K562 (cell line): ENCODE data around the gene CATSPER1. TPM values are rescaled to one million over a fixed set of nuclear protein-coding genes. Genes with fewer than 3 reads are reported as not detected.

Experiments
- ATAC-seq: fragments of 200-7000 bp; cut with Tn5 transposase; 3 replicates; pipeline ENCODE4 v1.9.1; 2020; ENCODE audit warnings: moderate library complexity
- BruUV-seq: library from RNA; stranded (reverse); fragments of 400-500 nt; replicated peaks from 2 replicates; lab custom pipeline; 2021; lab: Mats Ljungman, UMichigan
- CTCF ChIA-PET: fragments of 300-600 bp; formaldehyde crosslinking; extraction: SDS; loops from one replicate; lab custom pipeline; 2021; ENCODE audit warnings: low intra/inter-chr PET ratio; lab: Yijun Ruan, JAX
- POLR2A ChIA-PET: fragments of 300-600, 350-650 bp; sonication (Branson Sonifier 250); formaldehyde crosslinking; extraction: SDS; loops from one replicate; lab custom pipeline; 2021; ENCODE audit warnings: antibody characterized with exemption, inconsistent platforms; lab: Yijun Ruan, JAX
- DNase-seq, 4 experiments: peaks; one replicate each; pipeline versions ENCODE4 v3.0.0 to v3.0.0-alpha.2; 2011 to 2018; ENCODE audit warnings: low spot score in 3 of 4, mixed read lengths in 3 of 4; ENCODE audit errors: extremely low read depth in 1 of 4
- FAIRE-seq: peaks from 2 replicates; lab custom pipeline; 2011; peaks lifted over from hg19 to GRCh38; lab: Jason Lieb, UNC
- H2AFZ ChIP-seq: 2 replicates; pipeline ENCODE4 v1.6.0; 2011; ENCODE audit warnings: low read depth, low read length, control low read depth, inconsistent platforms
- H3K27ac ChIP-seq: fragments of 200-600 bp; 3 replicates; pipeline ENCODE4 v1.8.0; 2011; ENCODE audit warnings: low read depth, mild to moderate bottlenecking, control low read depth, inconsistent platforms, low read length, moderate library complexity, mixed read lengths; ENCODE audit errors: extremely low read depth
- H3K27me3 ChIP-seq, 2 experiments: fragments of 300-600 bp in 1 of 2; 2 replicates in 1 of 2; 3 replicates in 1 of 2; pipeline versions ENCODE4 v1.6.0 to v1.8.0; 2011; ENCODE audit warnings: inconsistent platforms in 2 of 2, low read length in 2 of 2, mild to moderate bottlenecking in 1 of 2, mixed read lengths in 1 of 2, moderate library complexity in 1 of 2; ENCODE audit not compliant: control insufficient read depth in 2 of 2, insufficient read depth in 2 of 2
- H3K36me3 ChIP-seq: fragments of 300-600 bp; 3 replicates; pipeline ENCODE4 v1.8.0; 2011; ENCODE audit warnings: mild to moderate bottlenecking, low read length, inconsistent platforms; ENCODE audit not compliant: control insufficient read depth, insufficient read depth
- H3K4me1 ChIP-seq, 2 experiments: fragments of 200-600 bp in 1 of 2; replicated peaks in 1 of 2; 2 replicates in 1 of 2; 3 replicates in 1 of 2; pipeline versions ENCODE4 v1.5.1 to v1.8.0; 2011; ENCODE audit warnings: inconsistent platforms in 2 of 2, low read length in 2 of 2, mild to moderate bottlenecking in 1 of 2, mixed read lengths in 1 of 2, moderate library complexity in 1 of 2; ENCODE audit not compliant: control insufficient read depth in 2 of 2, insufficient read depth in 2 of 2
- H3K4me2 ChIP-seq: 2 replicates; pipeline ENCODE4 v1.6.1; 2011; ENCODE audit warnings: low read length, control low read depth, inconsistent platforms, mixed read lengths; ENCODE audit not compliant: insufficient read depth
- H3K4me3 ChIP-seq: fragments of 200-600 bp; sonication (generic), shearing (Covaris generic); 2 replicates; pipeline ENCODE4 v1.5.1; 2016; ENCODE audit warnings: control low read depth, inconsistent platforms
- H3K79me2 ChIP-seq: fragments of 200-600 bp; 3 replicates; pipeline ENCODE4 v1.8.0; 2011; ENCODE audit warnings: low read length, inconsistent platforms; ENCODE audit not compliant: control insufficient read depth, insufficient read depth
- H3K9ac ChIP-seq, 2 experiments: 2 replicates each; pipeline versions ENCODE4 v1.6.0 to v1.6.1; 2011; ENCODE audit warnings: low read depth in 2 of 2, low read length in 2 of 2, control low read depth in 1 of 2, inconsistent platforms in 1 of 2, mild to moderate bottlenecking in 1 of 2, mixed read lengths in 1 of 2; ENCODE audit not compliant: insufficient read depth in 1 of 2
- H3K9me1 ChIP-seq: one replicate; pipeline ENCODE4 v1.6.0; 2011; ENCODE audit warnings: inconsistent platforms, mild to moderate bottlenecking, low read length, moderate library complexity; ENCODE audit not compliant: control insufficient read depth, insufficient read depth
- H3K9me3 ChIP-seq: replicated peaks from 2 replicates; pipeline ENCODE4 v1.5.1; 2011; ENCODE audit warnings: low read depth, low read length, inconsistent platforms; ENCODE audit not compliant: control insufficient read depth, insufficient read depth
- H4K20me1 ChIP-seq: replicated peaks from 2 replicates; pipeline ENCODE4 v1.6.1; 2011; ENCODE audit warnings: low read length, inconsistent platforms, mixed read lengths; ENCODE audit not compliant: control insufficient read depth, insufficient read depth
- ARID1B ChIP-seq: fragments of 450-650 bp; IDR thresholded peaks from 2 replicates; pipeline ENCODE4 v1.6.1; 2016; ENCODE audit warnings: antibody characterized with exemption, mild to moderate bottlenecking, inconsistent platforms
- CBFA2T2 ChIP-seq: fragments of 450-650 bp; conservative IDR thresholded peaks from 2 replicates; pipeline ENCODE4 v1.6.1; 2017; ENCODE audit warnings: mild to moderate bottlenecking
- CBFA2T3 ChIP-seq: fragments of 450-650 bp; IDR thresholded peaks from 2 replicates; pipeline ENCODE4 v1.6.1; 2017
- EGR1 ChIP-seq: fragments of 450-650 bp; conservative IDR thresholded peaks from 2 replicates; pipeline ENCODE4 v1.6.1; 2017; ENCODE audit warnings: mild to moderate bottlenecking
- EHMT2 ChIP-seq: fragments of 450-650 bp; IDR thresholded peaks from 2 replicates; pipeline ENCODE4 v1.6.1; 2018; ENCODE audit warnings: antibody characterized with exemption
- HNRNPH1 ChIP-seq: fragments of 200-400 bp; formaldehyde crosslinking; optimal IDR thresholded peaks from 2 replicates; pipeline ENCODE3; 2017; ENCODE audit warnings: low read depth, mild to moderate bottlenecking, low read length, moderate library complexity
- KAT7 ChIP-seq: sonication (generic); formaldehyde crosslinking; IDR thresholded peaks from 2 replicates; pipeline ENCODE4 v1.8.0; 2022; ENCODE audit warnings: missing genetic modification reagents, mild to moderate bottlenecking, borderline replicate concordance
- TEAD4 ChIP-seq, 2 experiments: sonication (generic) in 1 of 2; formaldehyde crosslinking in 1 of 2; IDR thresholded peaks; 2 replicates each; pipeline versions ENCODE4 v1.6.1 to v1.8.0; 2012 to 2022; ENCODE audit warnings: borderline replicate concordance in 1 of 2, inconsistent platforms in 1 of 2, low read length in 1 of 2, mild to moderate bottlenecking in 1 of 2, missing genetic modification reagents in 1 of 2
- WGBS: fragments of 100-300 bp; shearing (Covaris generic); methylation state at CpG from one replicate; pipeline ENCODE4 v1.1.6; 2016; ENCODE audit warnings: low coverage, mixed read lengths; ENCODE audit not compliant: insufficient coverage; ENCODE audit errors: missing lambda C conversion rate; 5-methylcytosine and 5-hydroxymethylcytosine counted together
- in situ Hi-C: fragments of 300-500 bp; cut with MboI; formaldehyde crosslinking; loops from 4 replicates; pipeline ENCODE4 v1.15.0; 2018; ENCODE audit warnings: inconsistent platforms, mixed read lengths
- intact Hi-C: fragments of 100-400 bp; cut with micrococcal nuclease; formaldehyde crosslinking; loops from 2 replicates; pipeline ENCODE4 v1.14.2; 2022
- polyA plus RNA-seq, 8 experiments: library from polyadenylated mRNA; depleted of rRNA in 4 of 8; stranded (reverse) in 5 of 8; unstranded in 3 of 8; fragments of >200 nt; fragmentation: Nextera tagmentation in 2 of 8; fragmentation: Illumina TruSeq in 1 of 8; extraction: Ambion mirVana in 2 of 8; extraction: Trizol in 1 of 8; gene quantifications; 2 replicates each; pipeline versions ENCODE4 v1.2.1 to v1.2.3, GENCODE V29; 2011 to 2014; ENCODE audit warnings: inconsistent platforms in 1 of 8, missing spikeins in 1 of 8
- total RNA-seq, 7 experiments: library from RNA; depleted of rRNA in 6 of 7; stranded (reverse); fragments of >200 nt in 6 of 7; fragmentation: Illumina TruSeq in 2 of 7; extraction: Trizol in 2 of 7; gene quantifications; 2 replicates each; pipeline versions ENCODE4 v1.2.1 to v1.2.3, GENCODE V29; 2011 to 2021; ENCODE audit warnings: low replicate concordance in 1 of 7

CATSPER1 gene
- total and polyA plus RNA-seq, 9 of the 15 experiments (the other 6 are each of a cell fraction or from before 2014, with no cell fraction given): 0.21 to 3.3 (median 0.76) TPM

GRCh38 chr11:66017321-66017720, 9.0 kb downstream of the CATSPER1 start:
- 16% methylated on average over 3 of the region's 4 CpGs for WGBS
- POLR2A ChIA-PET: interaction anchor here (0.6 to 1.5 kb wide), 3 partner anchors 10 to 127 kb away, joined by 3 to 8 read pairs (median 3); partner anchors contain the start of gene CCDC85B
- no TSS peak for BruUV-seq
- no peak for ATAC-seq
- CTCF ChIA-PET: no interaction called here
- Histone ChIP-seq H3K27ac (no peak overlapping the region), H2AFZ (0 out of 2 replicates have a peak overlapping the region, but pooled peaks have one; percentile 35), H3K79me2 (no peaks in the 10 kb centered on the region), H3K9me1 (peaks cover 5% of the 10 kb centered on the region), H3K27me3 (no peaks in the 10 kb centered on the region), H3K4me3 (no peak overlapping the region), H3K36me3 (no peaks in the 10 kb centered on the region), H3K9me3 (no peaks in the 10 kb centered on the region), H3K4me2 (peak overlapping the region; percentile 21; the same call in 1 of the 2 replicates), H3K9ac (no peak overlapping the region), H4K20me1 (no peaks in the 10 kb centered on the region), H3K4me1 (peaks cover 34 to 78% of the 10 kb centered on the region in 2 experiments)
- peak; percentile 78 for FAIRE-seq
- in situ Hi-C loops (no loop called here), intact Hi-C loops (no loop called here)
- DNase-seq: peak; percentile 36 to 63 (median 54)
- peak; percentile 80; the same call in 1 of the 2 replicates for TF ChIP-seq TEAD4 (IDR thresholded peaks at IDR 0.05; ENCODE audit: low read length)
- TF ChIP-seq TEAD4 (CRISPR knock-in tag; IDR thresholded peaks at IDR 0.05; ENCODE audit: borderline replicate concordance): no peak
- TF ChIP-seq HNRNPH1: no peak
- no peak for TF ChIP-seq KAT7
- peak; percentile 51 for TF ChIP-seq CBFA2T3
- TF ChIP-seq ARID1B: 0 out of 2 replicates have a peak, but pooled peaks have one; percentile 11
- TF ChIP-seq EHMT2: 0 out of 2 replicates have a peak, but pooled peaks have one; percentile 60
- TF ChIP-seq CBFA2T2: peak; percentile 38; the same call in 1 of the 2 replicates
- peak; percentile 99 for TF ChIP-seq EGR1
